GM12878 (cell line): Measurements from ENCODE around the gene UBE2E1. TPM values are rescaled to one million over a fixed set of nuclear protein-coding genes. Genes with fewer than 3 reads are reported as not detected.
A peak's percentile ranks its signal among the peaks of the same experiment; 100 is the strongest.

Experiments
- BACH1 ChIP-seq: fragments of 450-650 bp; IDR thresholded peaks from 2 replicates; pipeline ENCODE4 v1.6.1; 2017; ENCODE audit warnings: mild to moderate bottlenecking, borderline replicate concordance
- HDAC2 ChIP-seq: fragments of 200-600 bp; sonication (generic); IDR thresholded peaks from 2 replicates; pipeline ENCODE4 v1.6.1; 2017
- MEF2A ChIP-seq: IDR thresholded peaks from 2 replicates; pipeline ENCODE4 v1.6.1; 2011; ENCODE audit warnings: low read depth, mild to moderate bottlenecking, low read length, moderate library complexity; ENCODE audit not compliant: insufficient read depth
- NFIC ChIP-seq: IDR thresholded peaks from 2 replicates; pipeline ENCODE4 v1.6.1; 2012; ENCODE audit warnings: low read depth, mild to moderate bottlenecking, inconsistent platforms, low read length, moderate library complexity
- NFYB ChIP-seq: IDR thresholded peaks from 2 replicates; pipeline ENCODE4 v1.6.1; 2011; ENCODE audit warnings: low read depth, mild to moderate bottlenecking, low read length, improper control_type of control experiment, moderate library complexity; ENCODE audit not compliant: insufficient read depth
- POLR2AphosphoS2 ChIP-seq: IDR thresholded peaks from 2 replicates; pipeline ENCODE4 v1.6.1; 2011; ENCODE audit warnings: low read depth, mild to moderate bottlenecking, low read length, improper control_type of control experiment, moderate library complexity
- SMAD1 ChIP-seq: fragments of 450-650 bp; IDR thresholded peaks from 2 replicates; pipeline ENCODE4 v1.6.1; 2018; ENCODE audit warnings: mild to moderate bottlenecking, low read depth; ENCODE audit not compliant: partially characterized antibody
- SREBF1 ChIP-seq: IDR thresholded peaks from 2 replicates; pipeline ENCODE4 v1.6.1; 2012; ENCODE audit warnings: mild to moderate bottlenecking, low read length
- STAT1 ChIP-seq: fragments of 450-650 bp; conservative IDR thresholded peaks from 2 replicates; pipeline ENCODE4 v1.6.1; 2014; ENCODE audit warnings: antibody characterized with exemption, mild to moderate bottlenecking
- TARDBP ChIP-seq: IDR thresholded peaks from 2 replicates; pipeline ENCODE4 v1.6.1; 2016; ENCODE audit warnings: borderline replicate concordance
- ZNF207 ChIP-seq: fragments of 450-650 bp; IDR thresholded peaks from 2 replicates; pipeline ENCODE4 v1.6.1; 2014; ENCODE audit warnings: antibody characterized with exemption, mild to moderate bottlenecking, borderline replicate concordance
- ZNF274 ChIP-seq: IDR thresholded peaks from one replicate; pipeline ENCODE4 v1.8.0; 2011; ENCODE audit not compliant: insufficient read length, insufficient read depth
- ZNF622 ChIP-seq: fragments of 450-650 bp; IDR thresholded peaks from 2 replicates; pipeline ENCODE4 v1.6.1; 2017; ENCODE audit warnings: mild to moderate bottlenecking, inconsistent platforms
- ZSCAN29 ChIP-seq: fragments of 450-650 bp; IDR thresholded peaks from 2 replicates; pipeline ENCODE4 v1.6.1; 2017; ENCODE audit warnings: mild to moderate bottlenecking, moderate library complexity
- polyA plus RNA-seq, 11 experiments: library from polyadenylated mRNA; depleted of rRNA in 4 of 11; unstranded in 6 of 11; stranded (reverse) in 5 of 11; fragments of >200 nt; fragmentation: Nextera tagmentation in 4 of 11; fragmentation: Illumina TruSeq in 1 of 11; extraction: Ambion mirVana in 4 of 11; extraction: Trizol in 1 of 11; gene quantifications; 1 replicate in 1 of 11; 2 replicates in 10 of 11; pipeline versions ENCODE4 v1.2.1 to v1.2.3, GENCODE V29; 2011 to 2016; ENCODE audit warnings: inconsistent platforms in 2 of 11, missing spikeins in 2 of 11, low read depth in 1 of 11
- total RNA-seq, 4 experiments: library from RNA; depleted of rRNA in 3 of 4; stranded (reverse); fragments of >200 nt in 3 of 4; fragmentation: Illumina TruSeq in 1 of 4; extraction: Trizol in 1 of 4; gene quantifications; 2 replicates each; pipeline versions ENCODE4 v1.2.1 to v1.2.3, GENCODE V29; 2013 to 2021
- TF ChIP-seq, protein P1 (sequence below): fragments of 450-650 bp; IDR thresholded peaks from 2 replicates; pipeline ENCODE4 v1.6.1; 2017; ENCODE audit warnings: mild to moderate bottlenecking, moderate library complexity
- TF ChIP-seq, protein P2 (sequence below): IDR thresholded peaks from 2 replicates; pipeline ENCODE4 v1.6.1; 2011; ENCODE audit warnings: mild to moderate bottlenecking, low read depth, low read length, moderate library complexity; ENCODE audit not compliant: insufficient replicate concordance
- TF ChIP-seq, protein P3 (sequence below): fragments of 450-650 bp; IDR thresholded peaks from 2 replicates; pipeline ENCODE4 v1.6.1; 2018; ENCODE audit warnings: borderline replicate concordance, mild to moderate bottlenecking; ENCODE audit not compliant: partially characterized antibody
- TF ChIP-seq, protein P4 (sequence below): fragments of 450-650 bp; IDR thresholded peaks from 2 replicates; pipeline ENCODE4 v1.6.1; 2017; ENCODE audit warnings: mild to moderate bottlenecking
- TF ChIP-seq, protein P5 (sequence below): fragments of 450-650 bp; IDR thresholded peaks from 2 replicates; pipeline ENCODE4 v1.6.1; 2017; ENCODE audit warnings: mild to moderate bottlenecking, low read depth, inconsistent platforms; ENCODE audit not compliant: poor library complexity, severe bottlenecking

The UBE2E1 gene
- total and polyA plus RNA-seq, 10 of the 15 experiments (the other 5 are each of a cell fraction or from before 2014, with no cell fraction given), result 18.7 to 425 (median 147) TPM

DNA sequence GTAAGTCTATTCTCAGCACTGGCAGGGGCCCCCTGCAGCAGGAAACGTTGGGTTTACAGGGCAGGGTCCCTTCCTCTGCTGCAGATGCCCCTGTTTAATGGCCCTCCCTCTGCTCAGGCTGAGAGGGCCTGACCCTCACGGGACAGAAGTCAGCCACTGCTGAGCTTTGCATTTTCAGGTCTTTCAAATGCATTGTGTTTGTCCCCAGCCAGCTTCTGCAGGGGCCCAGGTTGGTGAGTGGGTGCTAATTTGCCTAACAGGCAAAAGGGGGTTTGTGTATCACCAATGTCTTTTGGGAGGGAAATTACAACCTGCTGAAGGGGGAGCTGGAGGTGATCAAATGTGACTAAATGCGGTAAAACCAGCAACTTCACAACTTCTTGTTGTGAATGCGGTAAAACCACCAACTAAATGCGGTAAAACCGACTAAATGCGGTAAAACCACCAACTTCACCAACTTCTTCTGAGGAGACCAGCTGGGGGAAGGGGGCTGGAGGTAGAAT is 44.8 kb upstream of the UBE2E1 start (continued):
- TF ChIP-seq, protein P1, sequence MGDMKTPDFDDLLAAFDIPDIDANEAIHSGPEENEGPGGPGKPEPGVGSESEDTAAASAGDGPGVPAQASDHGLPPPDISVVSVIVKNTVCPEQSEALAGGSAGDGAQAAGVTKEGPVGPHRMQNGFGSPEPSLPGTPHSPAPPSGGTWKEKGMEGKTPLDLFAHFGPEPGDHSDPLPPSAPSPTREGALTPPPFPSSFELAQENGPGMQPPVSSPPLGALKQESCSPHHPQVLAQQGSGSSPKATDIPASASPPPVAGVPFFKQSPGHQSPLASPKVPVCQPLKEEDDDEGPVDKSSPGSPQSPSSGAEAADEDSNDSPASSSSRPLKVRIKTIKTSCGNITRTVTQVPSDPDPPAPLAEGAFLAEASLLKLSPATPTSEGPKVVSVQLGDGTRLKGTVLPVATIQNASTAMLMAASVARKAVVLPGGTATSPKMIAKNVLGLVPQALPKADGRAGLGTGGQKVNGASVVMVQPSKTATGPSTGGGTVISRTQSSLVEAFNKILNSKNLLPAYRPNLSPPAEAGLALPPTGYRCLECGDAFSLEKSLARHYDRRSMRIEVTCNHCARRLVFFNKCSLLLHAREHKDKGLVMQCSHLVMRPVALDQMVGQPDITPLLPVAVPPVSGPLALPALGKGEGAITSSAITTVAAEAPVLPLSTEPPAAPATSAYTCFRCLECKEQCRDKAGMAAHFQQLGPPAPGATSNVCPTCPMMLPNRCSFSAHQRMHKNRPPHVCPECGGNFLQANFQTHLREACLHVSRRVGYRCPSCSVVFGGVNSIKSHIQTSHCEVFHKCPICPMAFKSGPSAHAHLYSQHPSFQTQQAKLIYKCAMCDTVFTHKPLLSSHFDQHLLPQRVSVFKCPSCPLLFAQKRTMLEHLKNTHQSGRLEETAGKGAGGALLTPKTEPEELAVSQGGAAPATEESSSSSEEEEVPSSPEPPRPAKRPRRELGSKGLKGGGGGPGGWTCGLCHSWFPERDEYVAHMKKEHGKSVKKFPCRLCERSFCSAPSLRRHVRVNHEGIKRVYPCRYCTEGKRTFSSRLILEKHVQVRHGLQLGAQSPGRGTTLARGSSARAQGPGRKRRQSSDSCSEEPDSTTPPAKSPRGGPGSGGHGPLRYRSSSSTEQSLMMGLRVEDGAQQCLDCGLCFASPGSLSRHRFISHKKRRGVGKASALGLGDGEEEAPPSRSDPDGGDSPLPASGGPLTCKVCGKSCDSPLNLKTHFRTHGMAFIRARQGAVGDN, result no peak
- TF ChIP-seq HDAC2 (no peak), ZSCAN29 (peak; percentile 62; the same call in 1 of the 2 replicates), STAT1 (no peak), SREBF1 (no peak), ZNF207 (no peak), POLR2AphosphoS2 (no peak), BACH1 (no peak; the same call in 1 of the 2 replicates), NFYB (no peak), MEF2A (peak; percentile 47; the same call in 1 of the 2 replicates), NFIC (peak; percentile 94), TARDBP (no peak), ZNF622 (no peak), SMAD1 (peak; percentile 28), ZNF274 (no peak)
- TF ChIP-seq, protein P2, sequence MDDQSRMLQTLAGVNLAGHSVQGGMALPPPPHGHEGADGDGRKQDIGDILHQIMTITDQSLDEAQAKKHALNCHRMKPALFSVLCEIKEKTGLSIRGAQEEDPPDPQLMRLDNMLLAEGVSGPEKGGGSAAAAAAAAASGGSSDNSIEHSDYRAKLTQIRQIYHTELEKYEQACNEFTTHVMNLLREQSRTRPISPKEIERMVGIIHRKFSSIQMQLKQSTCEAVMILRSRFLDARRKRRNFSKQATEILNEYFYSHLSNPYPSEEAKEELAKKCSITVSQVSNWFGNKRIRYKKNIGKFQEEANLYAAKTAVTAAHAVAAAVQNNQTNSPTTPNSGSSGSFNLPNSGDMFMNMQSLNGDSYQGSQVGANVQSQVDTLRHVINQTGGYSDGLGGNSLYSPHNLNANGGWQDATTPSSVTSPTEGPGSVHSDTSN, result no peak
- TF ChIP-seq, protein P3, sequence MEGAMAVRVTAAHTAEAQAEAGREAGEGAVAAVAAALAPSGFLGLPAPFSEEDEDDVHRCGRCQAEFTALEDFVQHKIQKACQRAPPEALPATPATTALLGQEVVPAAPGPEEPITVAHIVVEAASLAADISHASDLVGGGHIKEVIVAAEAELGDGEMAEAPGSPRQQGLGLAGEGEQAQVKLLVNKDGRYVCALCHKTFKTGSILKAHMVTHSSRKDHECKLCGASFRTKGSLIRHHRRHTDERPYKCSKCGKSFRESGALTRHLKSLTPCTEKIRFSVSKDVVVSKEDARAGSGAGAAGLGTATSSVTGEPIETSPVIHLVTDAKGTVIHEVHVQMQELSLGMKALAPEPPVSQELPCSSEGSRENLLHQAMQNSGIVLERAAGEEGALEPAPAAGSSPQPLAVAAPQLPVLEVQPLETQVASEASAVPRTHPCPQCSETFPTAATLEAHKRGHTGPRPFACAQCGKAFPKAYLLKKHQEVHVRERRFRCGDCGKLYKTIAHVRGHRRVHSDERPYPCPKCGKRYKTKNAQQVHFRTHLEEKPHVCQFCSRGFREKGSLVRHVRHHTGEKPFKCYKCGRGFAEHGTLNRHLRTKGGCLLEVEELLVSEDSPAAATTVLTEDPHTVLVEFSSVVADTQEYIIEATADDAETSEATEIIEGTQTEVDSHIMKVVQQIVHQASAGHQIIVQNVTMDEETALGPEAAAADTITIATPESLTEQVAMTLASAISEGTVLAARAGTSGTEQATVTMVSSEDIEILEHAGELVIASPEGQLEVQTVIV, result no peak
- TF ChIP-seq, protein P4, sequence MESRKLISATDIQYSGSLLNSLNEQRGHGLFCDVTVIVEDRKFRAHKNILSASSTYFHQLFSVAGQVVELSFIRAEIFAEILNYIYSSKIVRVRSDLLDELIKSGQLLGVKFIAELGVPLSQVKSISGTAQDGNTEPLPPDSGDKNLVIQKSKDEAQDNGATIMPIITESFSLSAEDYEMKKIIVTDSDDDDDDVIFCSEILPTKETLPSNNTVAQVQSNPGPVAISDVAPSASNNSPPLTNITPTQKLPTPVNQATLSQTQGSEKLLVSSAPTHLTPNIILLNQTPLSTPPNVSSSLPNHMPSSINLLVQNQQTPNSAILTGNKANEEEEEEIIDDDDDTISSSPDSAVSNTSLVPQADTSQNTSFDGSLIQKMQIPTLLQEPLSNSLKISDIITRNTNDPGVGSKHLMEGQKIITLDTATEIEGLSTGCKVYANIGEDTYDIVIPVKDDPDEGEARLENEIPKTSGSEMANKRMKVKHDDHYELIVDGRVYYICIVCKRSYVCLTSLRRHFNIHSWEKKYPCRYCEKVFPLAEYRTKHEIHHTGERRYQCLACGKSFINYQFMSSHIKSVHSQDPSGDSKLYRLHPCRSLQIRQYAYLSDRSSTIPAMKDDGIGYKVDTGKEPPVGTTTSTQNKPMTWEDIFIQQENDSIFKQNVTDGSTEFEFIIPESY, result no peak
- TF ChIP-seq, protein P5, sequence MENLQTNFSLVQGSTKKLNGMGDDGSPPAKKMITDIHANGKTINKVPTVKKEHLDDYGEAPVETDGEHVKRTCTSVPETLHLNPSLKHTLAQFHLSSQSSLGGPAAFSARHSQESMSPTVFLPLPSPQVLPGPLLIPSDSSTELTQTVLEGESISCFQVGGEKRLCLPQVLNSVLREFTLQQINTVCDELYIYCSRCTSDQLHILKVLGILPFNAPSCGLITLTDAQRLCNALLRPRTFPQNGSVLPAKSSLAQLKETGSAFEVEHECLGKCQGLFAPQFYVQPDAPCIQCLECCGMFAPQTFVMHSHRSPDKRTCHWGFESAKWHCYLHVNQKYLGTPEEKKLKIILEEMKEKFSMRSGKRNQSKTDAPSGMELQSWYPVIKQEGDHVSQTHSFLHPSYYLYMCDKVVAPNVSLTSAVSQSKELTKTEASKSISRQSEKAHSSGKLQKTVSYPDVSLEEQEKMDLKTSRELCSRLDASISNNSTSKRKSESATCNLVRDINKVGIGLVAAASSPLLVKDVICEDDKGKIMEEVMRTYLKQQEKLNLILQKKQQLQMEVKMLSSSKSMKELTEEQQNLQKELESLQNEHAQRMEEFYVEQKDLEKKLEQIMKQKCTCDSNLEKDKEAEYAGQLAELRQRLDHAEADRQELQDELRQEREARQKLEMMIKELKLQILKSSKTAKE, result peak; percentile 88
